HCT116 (cell line): Measurements from ENCODE around the gene MEGF8. TPM values are rescaled to one million over a fixed set of nuclear protein-coding genes. Genes with fewer than 3 reads are reported as not detected.

Source experiments
- ATAC-seq: fragments of 200-7000 bp; cut with Tn5 transposase; 2 replicates; pipeline ENCODE4 v1.9.1; 2020; ENCODE audit warnings: mild to moderate bottlenecking, moderate library complexity
- BruUV-seq: library from RNA; stranded (reverse); fragments of 400-500 nt; replicated peaks from 2 replicates; lab custom pipeline; 2021; lab: Mats Ljungman, UMichigan
- CTCF ChIA-PET: fragments of 300-600 bp; sonication (Branson Sonifier 250); formaldehyde crosslinking; loops from one replicate; lab custom pipeline; 2021; ENCODE audit warnings: antibody characterized with exemption; lab: Charles Lee
- POLR2A ChIA-PET: fragments of 300-600, 350-600 bp; sonication (Branson Sonifier 250); formaldehyde crosslinking; loops from one replicate; lab custom pipeline; 2021; ENCODE audit warnings: antibody characterized with exemption; lab: Charles Lee
- RAD21 ChIA-PET, 2 experiments: fragments of 300-600 bp; sonication (Branson Sonifier 250); formaldehyde crosslinking; loops; one replicate each; lab custom pipeline; 2023; ENCODE audit warnings: low total read pairs in 2 of 2; ENCODE audit not compliant: uncharacterized antibody in 2 of 2, unreplicated experiment in 2 of 2, low non-redundant PET in 1 of 2; lab: Charles Lee
- DNase-seq: peaks from one replicate; pipeline ENCODE4 v3.0.0-alpha.2; 2010; ENCODE audit warnings: low read depth, low spot score
- H2AFZ ChIP-seq: fragments of 200-600 bp; shearing (Covaris generic), sonication (generic); 2 replicates; pipeline ENCODE4 v1.6.1; 2017; ENCODE audit warnings: low read depth, mixed run types, mixed read lengths, antibody characterized with exemption, low read length; ENCODE audit not compliant: poor library complexity, severe bottlenecking
- H3K27ac ChIP-seq: 2 replicates; pipeline ENCODE4 v1.5.1; 2012; ENCODE audit warnings: low read depth, low read length
- H3K27me3 ChIP-seq: fragments of 200-600 bp; sonication (generic); 2 replicates; pipeline ENCODE4 v1.6.1; 2016; ENCODE audit warnings: mixed run types, low read length, mixed read lengths; ENCODE audit not compliant: insufficient read depth
- H3K36me3 ChIP-seq, 2 experiments: fragments of 200-500 bp in 1 of 2; fragments of 200-600 bp in 1 of 2; sonication (Bioruptor generic) in 1 of 2; sonication (generic) in 1 of 2; 2 replicates each; pipeline versions ENCODE4 v1.5.1 to v1.6.1; 2014 to 2016; ENCODE audit warnings: low read length in 2 of 2, inconsistent platforms in 1 of 2, mixed read lengths in 1 of 2, mixed run types in 1 of 2; ENCODE audit not compliant: insufficient read depth in 2 of 2, control insufficient read depth in 1 of 2
- H3K4me1 ChIP-seq, 2 experiments: fragments of 200-600 bp in 1 of 2; sonication (generic) in 1 of 2; 2 replicates each; pipeline versions ENCODE4 v1.5.1 to v1.6.1; 2012 to 2017; ENCODE audit warnings: low read length in 2 of 2, inconsistent platforms in 1 of 2, mild to moderate bottlenecking in 1 of 2, mixed read lengths in 1 of 2, mixed run types in 1 of 2, moderate library complexity in 1 of 2; ENCODE audit not compliant: insufficient read depth in 2 of 2, control insufficient read depth in 1 of 2
- H3K4me2 ChIP-seq: fragments of 200-600 bp; sonication (generic); 2 replicates; pipeline ENCODE4 v1.6.1; 2017; ENCODE audit warnings: mixed run types, low read length, mixed read lengths
- H3K4me3 ChIP-seq, 2 experiments: fragments of 200-600 bp in 1 of 2; sonication (generic) in 1 of 2; replicated peaks in 1 of 2; 2 replicates each; pipeline ENCODE4 v1.5.1; 2011 to 2016; ENCODE audit warnings: low read length in 2 of 2, control low read depth in 1 of 2, low read depth in 1 of 2, mild to moderate bottlenecking in 1 of 2, mixed read lengths in 1 of 2, mixed run types in 1 of 2
- H3K79me2 ChIP-seq: fragments of 200-600 bp; sonication (generic); 2 replicates; pipeline ENCODE4 v1.6.1; 2017; ENCODE audit warnings: mild to moderate bottlenecking, mixed run types, low read length, moderate library complexity, mixed read lengths; ENCODE audit not compliant: insufficient read depth
- H3K9ac ChIP-seq: fragments of 200-600 bp; sonication (generic); 2 replicates; pipeline ENCODE4 v1.6.1; 2016; ENCODE audit warnings: low read length, mixed read lengths
- H3K9me2 ChIP-seq: fragments of 200-600 bp; sonication (generic), shearing (Covaris generic); 2 replicates; pipeline ENCODE4 v1.6.1; 2017; ENCODE audit warnings: mixed run types, mild to moderate bottlenecking, moderate library complexity; ENCODE audit not compliant: insufficient read depth
- H3K9me3 ChIP-seq, 2 experiments: fragments of 200-500 bp in 1 of 2; fragments of 200-600 bp in 1 of 2; sonication (Bioruptor generic) in 1 of 2; sonication (generic) in 1 of 2; 2 replicates each; pipeline ENCODE4 v1.6.1; 2014 to 2017; ENCODE audit warnings: low read length in 2 of 2, mixed read lengths in 2 of 2, inconsistent platforms in 1 of 2, low read depth in 1 of 2, mild to moderate bottlenecking in 1 of 2, mixed run types in 1 of 2, moderate library complexity in 1 of 2; ENCODE audit not compliant: control insufficient read depth in 1 of 2, insufficient read depth in 1 of 2
- H4K20me1 ChIP-seq: fragments of 200-600 bp; sonication (generic), shearing (Covaris generic); 2 replicates; pipeline ENCODE4 v1.6.1; 2017; ENCODE audit warnings: mixed run types, mild to moderate bottlenecking, moderate library complexity; ENCODE audit not compliant: insufficient read depth
- CBX3 ChIP-seq: IDR thresholded peaks from 2 replicates; pipeline ENCODE4 v1.6.1; 2012; ENCODE audit warnings: low read depth
- CEBPB ChIP-seq: IDR thresholded peaks from 2 replicates; pipeline ENCODE4 v1.6.1; 2012; ENCODE audit warnings: low read depth
- CTCF ChIP-seq, 3 experiments: fragments of 200-600 bp in 1 of 3; sonication (generic) in 1 of 3; IDR thresholded peaks in 2 of 3; conservative IDR thresholded peaks in 1 of 3; 2 replicates each; pipeline ENCODE4 v1.5.1; 2012 to 2017; ENCODE audit warnings: low read depth in 2 of 3, low read length in 2 of 3, antibody characterized with exemption in 1 of 3, borderline replicate concordance in 1 of 3, control low read depth in 1 of 3, mild to moderate bottlenecking in 1 of 3, mixed read lengths in 1 of 3, mixed run types in 1 of 3, moderate library complexity in 1 of 3; ENCODE audit not compliant: insufficient read depth in 1 of 3
- EGR1 ChIP-seq: IDR thresholded peaks from 2 replicates; pipeline ENCODE4 v1.6.1; 2012; ENCODE audit warnings: low read depth
- EZH2 ChIP-seq: fragments of 200-600 bp; sonication (generic); IDR thresholded peaks from 2 replicates; pipeline ENCODE4 v1.6.1; 2017; ENCODE audit warnings: antibody characterized with exemption, mixed run types
- EZH2phosphoT487 ChIP-seq: fragments of 200-600 bp; IDR thresholded peaks from 2 replicates; pipeline ENCODE4 v1.6.1; 2018; ENCODE audit warnings: antibody characterized with exemption, borderline replicate concordance
- MAX ChIP-seq: IDR thresholded peaks from 2 replicates; pipeline ENCODE4 v1.6.1; 2012
- POLR2A ChIP-seq: IDR thresholded peaks from 2 replicates; pipeline ENCODE4 v1.7.0; 2011; ENCODE audit warnings: borderline replicate concordance; ENCODE audit not compliant: insufficient read depth, insufficient read length; ENCODE audit errors: extremely low read depth
- RAD21 ChIP-seq: IDR thresholded peaks from 2 replicates; pipeline ENCODE4 v1.6.1; 2012; ENCODE audit warnings: low read depth, mild to moderate bottlenecking
- REST ChIP-seq: IDR thresholded peaks from 2 replicates; pipeline ENCODE4 v1.6.1; 2012; ENCODE audit warnings: low read depth
- SIN3A ChIP-seq: IDR thresholded peaks from 2 replicates; pipeline ENCODE4 v1.6.1; 2012; ENCODE audit warnings: low read depth
- SP1 ChIP-seq: IDR thresholded peaks from 2 replicates; pipeline ENCODE4 v1.6.1; 2012; ENCODE audit warnings: low read depth
- TCF7L2 ChIP-seq: IDR thresholded peaks from 2 replicates; pipeline ENCODE4 v1.7.0; 2011; ENCODE audit warnings: borderline replicate concordance, inconsistent platforms; ENCODE audit not compliant: insufficient read depth, insufficient read length; ENCODE audit errors: extremely low read depth
- YY1 ChIP-seq: IDR thresholded peaks from 2 replicates; pipeline ENCODE4 v1.6.1; 2011; ENCODE audit warnings: low read length, low read depth, moderate library complexity, mild to moderate bottlenecking; ENCODE audit not compliant: insufficient replicate concordance; ENCODE audit errors: extremely low read depth
- ZBTB33 ChIP-seq: IDR thresholded peaks from 2 replicates; pipeline ENCODE4 v1.6.1; 2011; ENCODE audit warnings: mild to moderate bottlenecking, low read length, moderate library complexity; ENCODE audit not compliant: insufficient replicate concordance; ENCODE audit errors: extremely low read depth
- ZFX ChIP-seq: fragments of 450-650 bp; IDR thresholded peaks from 2 replicates; pipeline ENCODE4 v1.6.1; 2017
- ZNF274 ChIP-seq: fragments of 200-500 bp; sonication (Bioruptor generic); IDR thresholded peaks from 2 replicates; pipeline ENCODE4 v1.6.1; 2014; ENCODE audit warnings: mild to moderate bottlenecking, low read depth, low read length, inconsistent platforms
- intact Hi-C: fragments of 100-400 bp; cut with micrococcal nuclease; formaldehyde crosslinking; loops from 2 replicates; pipeline ENCODE4 v1.10.0; 2022
- total RNA-seq: library from RNA; stranded (reverse); gene quantifications from one replicate; pipeline ENCODE4 v1.2.1, GENCODE V29; 2021; ENCODE audit not compliant: unreplicated experiment

MEGF8 gene
- total RNA-seq, 1 experiment from 2014 or later, result 24.0 TPM

GRCh38 chr19:42289556-42290041 is 35.8 kb upstream of the MEGF8 start (continued):
- TF ChIP-seq EZH2, result no peak
- TF ChIP-seq, all 23 proteins: peak for 0

GRCh38 chr19:42290136-42290522 is 35.3 kb upstream of the MEGF8 start:
- POLR2A ChIA-PET, result no interaction called here
- Histone ChIP-seq H3K27me3 (no peaks in the 10 kb centered on the region), H3K9ac (no peak overlapping the region), H3K79me2 (peaks cover 11% of the 10 kb centered on the region; the same call in 1 of the 2 replicates), H3K9me3 (no peaks in the 10 kb centered on the region), H3K9me2 (no peaks in the 10 kb centered on the region), H3K4me2 (no peak overlapping the region), H3K4me1 (peaks cover 9 to 31% of the 10 kb centered on the region in 2 experiments; a peak in 3 of 4 replicates)
- intact Hi-C loops, result no loop called here
- no peak for ATAC-seq
- TF ChIP-seq ZBTB33 (no peak), TCF7L2 (no peak), SP1 (no peak), CTCF (IDR thresholded peaks at IDR 0.05 in 2 of 3, conservative IDR thresholded peaks at IDR 0.05 in 1 of 3; ENCODE audit: borderline replicate concordance in 1 of 3, insufficient read depth in 1 of 3, low read depth in 2 of 3, low read length in 2 of 3) (no peak), CBX3 (no peak), SIN3A (no peak), CEBPB (no peak), POLR2A (no peak), ZFX (no peak), MAX (no peak), EZH2phosphoT487 (no peak), ZNF274 (no peak), RAD21 (no peak), YY1 (no peak), REST (no peak), EGR1 (no peak)
- TF ChIP-seq, all 23 proteins: peak for 0
- Histone ChIP-seq H3K4me3 (no peak overlapping the region), H3K36me3 (peaks cover 18 to 21% of the 10 kb centered on the region in 2 experiments), H3K27ac (no peak overlapping the region; the same call in 1 of the 2 replicates), H2AFZ (no peak overlapping the region), H4K20me1 (no peaks in the 10 kb centered on the region)
- no peak for DNase-seq
- BruUV-seq, result no TSS peak
- CTCF ChIA-PET, result interaction anchor here (4.2 kb wide), 1 partner anchor 44 kb away, joined by 17 read pairs; no protein-coding TSS in a partner anchor
- RAD21 ChIA-PET, result no interaction called here
